Measurements from ENCODE around the gene PVALEF. TPM values are rescaled to one million over a fixed set of nuclear protein-coding genes. Genes with fewer than 3 reads are reported as not detected.

PVALEF gene
- polyA plus RNA-seq, 1 of the 3 experiments (the other 2 are of a cell fraction), result not detected

GRCh38 chr17:81204578-81204977, 39.3 kb downstream of the PVALEF start:
- Histone ChIP-seq H4K20me1 (ENCODE audit: insufficient read depth) (no peaks in the 10 kb centered on the region; the same call in 1 of the 2 replicates), H3K4me2 (no peak overlapping the region), H3K4me1 (ENCODE audit: control insufficient read depth in 1 of 2, insufficient read depth in 2 of 2, low read depth in 1 of 2, low read length in 1 of 2) (peaks cover 0 to 3% of the 10 kb centered on the region in 2 experiments; a peak in 1 of 4 replicates), H3K27ac (ENCODE audit: low read depth in 2 of 2, low read length in 1 of 2) (no peak overlapping the region), H2AFZ (ENCODE audit: low read depth) (no peak overlapping the region), H3K9me2 (no peaks in the 10 kb centered on the region), H3K27me3 (ENCODE audit: insufficient read depth) (no peaks in the 10 kb centered on the region), H3K9ac (no peak overlapping the region), H3K4me3 (ENCODE audit: low read depth in 2 of 2, low read length in 1 of 2) (no peak overlapping the region), H3K9me3 (no peaks in the 10 kb centered on the region), H3F3A (replicated peaks; ENCODE audit: insufficient read depth) (no peaks in the 10 kb centered on the region), H3K79me2 (ENCODE audit: insufficient read depth) (no peaks in the 10 kb centered on the region), H3K36me3 (replicated peaks in 1 of 2; ENCODE audit: control insufficient read depth in 1 of 2, insufficient read depth in 2 of 2, low read length in 1 of 2) (peaks cover 5 to 6% of the 10 kb centered on the region in 2 experiments)
- no peak for DNase-seq
- ChIA-PET POLR2A (no interaction called here), CTCF (interaction anchor here (1.1 to 14.7 kb wide), 2 partner anchors 16 to 62 kb away, joined by 5 to 147 read pairs; no protein-coding TSS in a partner anchor)
- WGBS (ENCODE audit: low lambda C conversion rate), result 82% methylated on average over 7 of the region's 10 CpGs
- TF ChIP-seq YY1 (IDR thresholded peaks at IDR 0.05; ENCODE audit: low read depth) (no peak), SIN3A (IDR thresholded peaks at IDR 0.05; ENCODE audit: borderline replicate concordance, low read depth, low read length) (no peak), POLR2AphosphoS5 (IDR thresholded peaks at IDR 0.05; ENCODE audit: low read depth, low read length) (no peak), RXRA (IDR thresholded peaks at IDR 0.05; ENCODE audit: borderline replicate concordance, low read depth) (no peak), RFX5 (IDR thresholded peaks at IDR 0.05; ENCODE audit: low read length) (no peak), FOSL2 (IDR thresholded peaks at IDR 0.05; ENCODE audit: borderline replicate concordance, low read depth) (no peak), TEAD4 (IDR thresholded peaks at IDR 0.05; ENCODE audit: borderline replicate concordance, insufficient read depth) (no peak), JUND (IDR thresholded peaks at IDR 0.05) (no peak)

DNA sequence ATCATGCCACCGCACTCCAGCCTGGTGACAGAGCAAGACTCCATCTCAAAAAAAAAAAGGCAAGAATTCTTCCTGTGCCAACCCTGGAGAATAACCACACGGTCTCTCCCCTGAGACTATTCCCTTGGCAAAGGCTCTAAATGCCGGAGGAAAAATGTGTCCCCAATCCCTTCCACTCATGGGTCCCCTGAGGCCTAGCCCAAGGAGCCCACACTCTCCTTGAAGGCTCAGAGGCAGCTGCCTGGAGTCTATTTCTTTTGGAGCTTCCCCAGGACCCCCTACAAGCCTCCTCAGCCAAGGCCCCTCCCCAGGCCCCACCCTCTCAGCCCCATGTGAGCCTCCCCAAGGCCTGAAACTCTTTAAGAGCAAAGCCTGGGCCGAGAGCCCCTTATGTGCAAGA, 40.9 kb downstream of the PVALEF start:
- ChIA-PET POLR2A (no interaction called here), CTCF (interaction anchor here (14.7 kb wide), 1 partner anchor 64 kb away, joined by 147 read pairs; no protein-coding TSS in a partner anchor)
- no peaks in the 10 kb centered on the region for H3K79me2 ChIP-seq (ENCODE audit: insufficient read depth)
- H3K27me3 ChIP-seq (ENCODE audit: insufficient read depth), result no peaks in the 10 kb centered on the region
- no peak overlapping the region for H3K4me2 ChIP-seq
- DNase-seq, result no peak
- H3K27ac ChIP-seq (ENCODE audit: low read depth in 2 of 2, low read length in 1 of 2), result no peak overlapping the region
- H3K4me3 ChIP-seq (ENCODE audit: low read depth in 2 of 2, low read length in 1 of 2), result no peak overlapping the region
- peaks cover 0 to under 1% of the 10 kb centered on the region in 2 experiments; a peak in 1 of 4 replicates for H3K4me1 ChIP-seq (ENCODE audit: control insufficient read depth in 1 of 2, insufficient read depth in 2 of 2, low read depth in 1 of 2, low read length in 1 of 2)
- H2AFZ ChIP-seq (ENCODE audit: low read depth), result no peak overlapping the region
- no peak overlapping the region for H3K9ac ChIP-seq
- peaks cover 3 to 5% of the 10 kb centered on the region in 2 experiments for H3K36me3 ChIP-seq (replicated peaks in 1 of 2; ENCODE audit: control insufficient read depth in 1 of 2, insufficient read depth in 2 of 2, low read length in 1 of 2)
- no peaks in the 10 kb centered on the region for H3K9me2 ChIP-seq
- no peaks in the 10 kb centered on the region for H4K20me1 ChIP-seq (ENCODE audit: insufficient read depth)
- 90% methylated on average over 4 of the region's 4 CpGs for WGBS (ENCODE audit: low lambda C conversion rate)
- H3F3A ChIP-seq (replicated peaks; ENCODE audit: insufficient read depth), result no peaks in the 10 kb centered on the region
- no peaks in the 10 kb centered on the region for H3K9me3 ChIP-seq
- TF ChIP-seq RFX5 (IDR thresholded peaks at IDR 0.05; ENCODE audit: low read length) (no peak), REST (IDR thresholded peaks at IDR 0.05; ENCODE audit: low read depth, low read length) (no peak), FOSL2 (IDR thresholded peaks at IDR 0.05; ENCODE audit: borderline replicate concordance, low read depth) (no peak), TAF1 (IDR thresholded peaks at IDR 0.05; ENCODE audit: borderline replicate concordance, low read depth, low read length) (no peak), CHD2 (IDR thresholded peaks at IDR 0.05; ENCODE audit: low read length, partially characterized antibody) (no peak), RXRA (IDR thresholded peaks at IDR 0.05; ENCODE audit: borderline replicate concordance, low read depth) (no peak), TEAD4 (IDR thresholded peaks at IDR 0.05; ENCODE audit: borderline replicate concordance, insufficient read depth) (no peak), FOXM1 (IDR thresholded peaks at IDR 0.05; ENCODE audit: low read depth) (no peak), NRF1 (IDR thresholded peaks at IDR 0.05; ENCODE audit: low read depth, low read length) (no peak), GATA2 (CRISPR knock-in tag; IDR thresholded peaks at IDR 0.05) (no peak), YY1 (IDR thresholded peaks at IDR 0.05; ENCODE audit: low read depth) (no peak), RAD21 (IDR thresholded peaks at IDR 0.05; ENCODE audit: low read length) (no peak), CTCF (IDR thresholded peaks at IDR 0.05) (no peak), ELF1 (IDR thresholded peaks at IDR 0.05) (no peak), SIN3A (IDR thresholded peaks at IDR 0.05; ENCODE audit: borderline replicate concordance, low read depth, low read length) (no peak)
- TF ChIP-seq, protein P1, sequence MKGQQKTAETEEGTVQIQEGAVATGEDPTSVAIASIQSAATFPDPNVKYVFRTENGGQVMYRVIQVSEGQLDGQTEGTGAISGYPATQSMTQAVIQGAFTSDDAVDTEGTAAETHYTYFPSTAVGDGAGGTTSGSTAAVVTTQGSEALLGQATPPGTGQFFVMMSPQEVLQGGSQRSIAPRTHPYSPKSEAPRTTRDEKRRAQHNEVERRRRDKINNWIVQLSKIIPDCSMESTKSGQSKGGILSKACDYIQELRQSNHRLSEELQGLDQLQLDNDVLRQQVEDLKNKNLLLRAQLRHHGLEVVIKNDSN (IDR thresholded peaks at IDR 0.05; ENCODE audit: borderline replicate concordance, low read depth), result no peak
- TF ChIP-seq, protein P2, sequence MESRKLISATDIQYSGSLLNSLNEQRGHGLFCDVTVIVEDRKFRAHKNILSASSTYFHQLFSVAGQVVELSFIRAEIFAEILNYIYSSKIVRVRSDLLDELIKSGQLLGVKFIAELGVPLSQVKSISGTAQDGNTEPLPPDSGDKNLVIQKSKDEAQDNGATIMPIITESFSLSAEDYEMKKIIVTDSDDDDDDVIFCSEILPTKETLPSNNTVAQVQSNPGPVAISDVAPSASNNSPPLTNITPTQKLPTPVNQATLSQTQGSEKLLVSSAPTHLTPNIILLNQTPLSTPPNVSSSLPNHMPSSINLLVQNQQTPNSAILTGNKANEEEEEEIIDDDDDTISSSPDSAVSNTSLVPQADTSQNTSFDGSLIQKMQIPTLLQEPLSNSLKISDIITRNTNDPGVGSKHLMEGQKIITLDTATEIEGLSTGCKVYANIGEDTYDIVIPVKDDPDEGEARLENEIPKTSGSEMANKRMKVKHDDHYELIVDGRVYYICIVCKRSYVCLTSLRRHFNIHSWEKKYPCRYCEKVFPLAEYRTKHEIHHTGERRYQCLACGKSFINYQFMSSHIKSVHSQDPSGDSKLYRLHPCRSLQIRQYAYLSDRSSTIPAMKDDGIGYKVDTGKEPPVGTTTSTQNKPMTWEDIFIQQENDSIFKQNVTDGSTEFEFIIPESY (IDR thresholded peaks at IDR 0.05; ENCODE audit: borderline replicate concordance, low read depth), result no peak
